HG03103 (cell line): Measurements from ENCODE around the gene TMEM234.
A peak's percentile ranks its signal among the peaks of the same experiment; 100 is the strongest.

Source experiments
- ATAC-seq: cut with Tn5 transposase; IDR thresholded peaks from one replicate; pipeline ENCODE4 v1.9.1; 2021; ENCODE audit warnings: low read depth; ENCODE audit not compliant: unreplicated experiment

Gene TMEM234

DNA sequence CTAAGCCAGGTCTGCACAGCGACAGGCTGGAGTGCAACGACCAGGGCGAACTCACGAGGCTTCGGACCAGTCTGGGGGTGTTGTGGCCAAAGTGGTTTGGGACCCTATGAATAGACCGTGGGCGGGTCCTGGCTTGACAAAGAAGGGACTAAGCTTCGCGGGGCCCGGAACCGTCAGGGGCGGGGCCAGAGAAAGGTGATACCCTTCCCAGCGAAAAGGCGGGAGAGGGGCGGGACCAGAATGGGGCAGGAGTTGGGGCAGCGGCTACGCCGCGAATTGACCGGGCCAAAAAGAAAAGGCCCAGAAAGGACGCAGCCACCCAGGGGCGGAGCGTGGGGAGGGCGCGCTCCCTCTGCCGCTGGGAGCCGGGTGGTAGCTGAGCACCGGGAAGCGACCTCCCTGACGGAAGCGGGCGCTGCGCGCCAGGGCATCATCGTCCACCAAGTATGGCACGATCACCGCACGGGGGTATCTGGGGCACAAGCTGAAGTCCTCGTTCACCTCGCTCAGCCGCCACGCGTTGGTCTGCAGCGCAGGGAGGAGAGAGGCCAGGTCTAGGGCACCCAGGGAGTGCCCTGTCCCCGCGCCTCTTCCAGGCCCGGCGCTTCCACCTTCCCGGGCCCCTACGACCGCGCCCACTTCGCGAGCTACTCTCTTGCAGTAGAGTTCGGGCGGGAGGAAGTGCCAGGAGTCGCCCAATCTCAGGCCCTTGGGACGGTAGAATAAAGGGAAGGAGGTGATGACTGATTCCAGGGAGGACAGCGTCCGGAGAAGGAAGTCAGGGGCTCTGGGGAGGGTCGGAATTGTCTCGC lies 18.2 kb upstream of the TMEM234 start:
- no peak for ATAC-seq

DNA sequence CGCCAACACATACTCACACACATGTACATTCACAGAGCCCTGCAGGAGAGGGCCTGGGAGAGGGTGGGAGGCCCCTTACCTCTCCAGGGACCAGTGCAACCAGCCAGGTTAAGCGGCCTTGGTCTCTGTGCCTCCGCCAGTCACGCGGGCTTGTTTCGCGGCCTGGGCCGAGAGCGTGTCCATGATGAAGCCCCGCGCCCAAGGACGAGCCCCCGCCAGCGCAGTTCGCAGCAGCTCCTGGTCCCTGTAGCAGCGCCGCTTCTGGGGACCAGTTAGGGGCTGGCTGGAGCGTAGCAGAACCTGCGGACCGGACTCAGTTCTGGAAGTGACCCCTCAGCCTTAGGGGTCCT lies 17.6 kb upstream of the TMEM234 start:
- no peak for ATAC-seq

DNA sequence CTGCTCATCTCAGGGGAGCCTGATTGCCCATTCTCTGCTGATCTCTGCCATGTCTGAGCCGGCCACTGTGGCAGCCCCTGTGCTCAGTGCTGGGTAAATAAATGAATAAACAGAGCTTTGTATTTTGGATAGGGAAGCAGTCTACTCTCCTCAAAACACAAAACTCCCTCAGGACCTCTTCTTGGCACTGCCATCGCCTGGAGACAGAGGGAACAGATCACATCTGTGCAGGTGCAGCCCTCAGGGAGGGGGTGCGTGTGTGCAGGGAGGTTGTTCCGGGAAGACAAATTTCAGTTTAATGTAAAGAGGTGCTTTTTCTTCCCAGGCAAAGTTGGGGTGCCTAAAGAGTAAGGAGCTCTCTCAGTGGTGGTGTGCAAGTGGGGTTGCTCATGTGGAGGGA lies 17.2 kb upstream of the TMEM234 start:
- no peak for ATAC-seq

DNA sequence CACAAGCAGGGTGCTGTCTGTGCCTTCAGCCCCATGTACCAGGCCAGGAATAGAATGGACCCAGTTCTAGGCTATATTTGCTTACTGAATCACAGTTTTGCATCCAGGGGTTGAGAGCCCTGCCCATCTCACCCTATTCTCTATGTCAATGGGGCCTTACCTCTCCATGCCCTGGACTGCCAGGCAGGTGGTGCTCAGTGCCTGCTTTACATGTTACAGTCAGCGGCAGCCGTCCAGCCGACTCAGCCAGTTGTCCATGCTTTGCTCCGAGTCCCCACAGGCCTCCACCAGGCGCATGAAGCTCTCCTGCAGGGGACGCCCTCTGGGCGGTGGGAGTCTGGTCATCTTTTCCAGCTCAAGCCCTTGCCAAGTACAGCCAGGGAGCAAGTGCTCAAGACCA lies 12.6 kb upstream of the TMEM234 start:
- ATAC-seq = no peak

DNA sequence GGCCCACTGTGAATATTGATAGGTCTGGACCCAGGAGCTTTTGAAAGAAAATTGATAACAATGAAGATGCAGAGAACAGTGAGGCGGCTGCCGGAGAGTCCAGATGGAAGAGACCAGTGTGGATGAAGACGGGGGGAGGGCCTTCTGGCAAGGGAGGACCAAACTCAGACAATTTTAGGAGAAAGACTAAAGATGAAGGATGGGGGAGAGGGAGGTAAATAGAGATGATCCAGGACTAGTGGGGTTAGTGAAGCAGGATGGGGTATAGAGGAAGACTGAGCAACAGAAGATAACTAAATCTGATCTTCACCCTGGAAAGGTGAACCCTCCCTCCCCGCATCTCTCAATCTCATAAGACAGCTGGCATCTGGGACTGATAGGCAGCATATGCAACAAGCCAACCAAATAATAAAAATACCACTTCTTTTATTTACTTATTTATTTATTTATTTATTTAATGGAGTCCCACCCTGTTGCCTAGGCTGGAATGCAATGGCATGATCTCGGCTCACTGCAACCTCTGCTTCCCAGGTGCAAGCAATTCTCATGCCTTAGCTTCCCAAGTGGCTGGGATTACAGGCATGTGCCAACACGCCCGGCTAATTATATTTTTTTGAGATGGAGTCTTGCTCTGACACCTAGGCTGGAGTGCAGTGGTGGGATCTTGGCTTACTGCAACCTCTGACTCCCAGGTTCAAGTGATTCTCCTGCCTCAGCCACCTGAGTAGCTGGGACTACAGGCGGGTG lies 10.6 kb upstream of the TMEM234 start:
- no peak for ATAC-seq

DNA sequence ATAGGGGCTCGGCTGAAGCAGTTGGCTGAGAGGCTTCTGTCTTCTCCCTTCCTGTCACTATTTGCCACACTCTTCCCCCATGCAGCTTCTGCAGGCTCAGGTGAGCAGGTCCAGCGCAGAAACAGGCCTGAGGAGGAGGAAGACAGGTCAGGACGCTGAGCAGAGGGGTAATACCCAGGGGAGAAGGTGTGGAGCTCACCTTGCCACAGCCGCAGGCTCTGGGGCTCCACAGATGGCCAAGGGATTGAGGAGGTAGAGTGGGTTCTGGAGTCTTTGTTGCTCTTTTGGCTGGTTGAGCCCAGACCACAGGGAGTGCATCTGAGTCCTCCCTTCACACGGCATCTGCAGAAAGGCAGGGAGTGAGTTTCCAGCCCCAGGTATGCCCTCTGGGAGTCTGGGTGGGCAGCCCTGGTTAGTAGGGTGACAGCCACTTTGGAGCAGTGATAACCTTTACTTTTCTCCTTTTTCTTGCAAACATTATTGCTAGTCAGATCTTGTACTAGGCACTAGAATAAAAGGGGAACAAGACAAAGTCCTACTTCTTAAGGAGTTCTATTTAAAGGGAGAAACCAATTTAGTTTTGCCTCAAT lies 9.8 kb upstream of the TMEM234 start:
- no peak for ATAC-seq

DNA sequence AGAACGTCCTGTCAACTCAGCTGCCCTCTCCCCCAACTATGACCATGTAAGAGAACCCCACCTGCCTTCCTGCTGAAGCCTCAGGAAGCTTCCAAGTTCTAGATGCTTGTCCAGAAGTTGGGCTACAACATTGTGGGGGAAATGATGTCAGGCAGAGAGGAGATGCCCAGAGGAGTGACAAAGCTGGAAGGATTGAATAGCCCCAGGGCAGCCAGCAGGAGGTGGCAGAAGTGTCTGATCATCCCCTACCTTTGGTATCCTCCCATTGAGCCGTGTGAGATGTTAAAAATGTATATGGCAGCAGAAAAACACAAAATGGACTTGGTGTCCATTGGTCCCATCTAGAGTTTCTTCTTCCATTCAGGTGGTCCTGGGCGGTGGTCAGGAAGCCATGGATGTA lies 6.6 kb upstream of the TMEM234 start:
- ATAC-seq = no peak

DNA sequence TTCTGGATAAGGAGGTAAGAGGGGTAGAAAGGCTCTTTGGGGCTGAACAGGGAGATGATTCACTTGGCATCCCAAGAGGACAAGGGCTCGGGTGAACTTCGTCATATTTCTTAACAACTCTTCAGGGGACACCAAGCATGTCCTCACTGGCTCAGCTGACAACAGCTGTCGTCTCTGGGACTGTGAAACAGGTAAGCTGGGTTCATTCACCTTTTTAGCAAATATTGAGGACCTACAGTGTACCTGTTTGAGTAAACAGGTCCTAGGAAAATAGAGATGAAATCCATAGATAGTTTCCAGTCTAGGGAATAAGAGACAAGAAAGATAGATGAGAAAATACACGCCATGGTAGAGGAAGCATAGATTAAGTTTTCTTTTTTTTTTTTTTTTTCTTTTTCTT lies 2.1 kb upstream of the TMEM234 start:
- no peak for ATAC-seq

DNA sequence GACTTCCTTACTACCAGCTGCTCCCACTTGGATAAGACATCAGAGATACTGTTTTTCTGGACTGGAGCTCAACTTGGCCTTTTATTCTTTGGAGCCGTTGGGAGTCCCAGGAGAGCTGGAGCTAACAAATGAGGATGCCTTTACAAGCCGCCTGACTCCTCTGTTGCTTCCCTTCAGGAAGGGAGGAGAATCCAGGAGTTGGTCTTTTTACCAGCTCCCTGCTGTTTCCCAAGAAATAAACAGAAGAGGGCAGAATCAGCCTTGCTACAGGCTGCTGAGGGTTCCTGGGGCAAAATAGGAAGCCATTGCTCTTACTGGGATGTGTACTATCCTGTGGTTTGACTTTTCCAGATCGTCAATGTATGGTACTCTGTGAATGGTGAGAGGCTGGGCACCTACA lies 1.5 kb upstream of the TMEM234 start:
- ATAC-seq = no peak

DNA sequence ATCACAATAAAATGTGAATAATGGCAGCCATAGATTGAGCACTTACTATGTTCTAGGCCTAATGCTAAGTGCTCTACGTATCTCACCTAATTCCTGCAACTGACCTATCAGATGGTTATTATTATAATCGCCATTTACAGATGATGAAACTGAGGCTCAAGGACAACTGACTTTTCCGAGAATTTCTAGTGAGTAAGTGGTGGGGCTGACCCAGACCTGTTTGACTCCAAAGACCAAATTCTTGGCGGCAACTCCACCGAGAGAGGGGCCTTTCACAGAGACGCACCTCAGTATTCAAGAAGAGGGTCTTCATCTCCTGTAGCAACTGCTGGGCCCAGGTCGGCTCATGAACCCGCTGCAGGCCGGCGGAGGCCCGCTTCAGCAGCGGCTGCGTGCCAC lies 573 bp downstream of the TMEM234 start:
- ATAC-seq = no peak

DNA sequence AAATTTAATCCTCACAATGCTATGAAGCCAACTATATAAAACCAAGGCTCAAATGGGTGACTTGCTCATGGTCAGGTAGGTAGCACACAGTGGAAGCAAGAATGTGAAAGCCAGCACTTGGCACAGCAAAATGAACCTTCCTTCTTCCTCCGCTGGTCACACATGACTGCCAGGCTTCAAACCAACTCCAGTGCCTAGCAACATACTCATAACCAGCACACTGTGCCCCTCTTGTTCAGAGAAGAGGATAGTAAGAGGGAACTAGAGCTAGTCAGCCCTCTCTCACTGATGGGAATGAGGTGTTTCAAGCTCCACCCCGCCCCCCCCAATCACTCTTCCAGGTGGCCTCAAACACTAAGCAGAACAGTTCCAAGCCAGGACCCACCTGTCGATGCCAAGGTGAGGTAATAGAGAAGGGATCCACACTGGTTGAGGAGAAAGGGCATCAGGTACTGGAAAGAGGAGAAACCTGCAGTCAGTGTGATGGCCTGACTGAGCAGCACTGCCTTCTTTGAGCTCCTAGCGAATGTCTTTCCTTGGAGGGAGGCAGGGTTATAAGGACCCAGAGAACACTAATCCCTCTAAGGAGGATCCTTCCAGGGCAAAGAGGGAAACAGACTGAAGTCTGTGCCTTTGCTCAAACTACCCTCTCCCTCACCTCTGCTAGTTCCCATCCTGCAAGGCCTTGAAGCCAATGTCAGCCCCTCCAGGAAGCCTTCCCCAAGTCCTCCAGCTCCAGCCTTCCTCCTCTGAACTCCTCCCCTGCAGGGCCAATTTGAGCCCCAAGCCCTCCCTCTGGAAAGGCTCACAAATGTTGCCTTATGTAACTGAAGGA lies 1.2 kb downstream of the TMEM234 start:
- ATAC-seq = no peak

DNA sequence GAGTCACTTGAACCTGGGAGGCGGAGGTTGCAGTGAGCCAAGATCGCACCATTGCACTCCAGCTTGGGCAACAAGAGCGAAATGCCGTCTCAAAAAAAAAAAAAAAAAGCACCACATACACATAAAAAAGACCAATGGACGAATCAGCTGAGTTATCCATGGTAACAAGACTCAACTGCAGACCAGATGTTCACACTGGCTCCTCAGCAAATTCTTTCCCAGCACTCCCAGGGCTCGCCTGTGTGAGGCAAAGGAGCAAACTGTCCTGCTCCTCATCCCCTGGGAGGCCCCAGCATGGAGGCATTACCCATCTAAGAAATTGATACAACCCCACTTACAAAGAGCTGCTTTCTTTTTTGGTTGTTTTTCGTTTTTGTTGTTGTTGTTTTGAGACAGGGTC lies 3.1 kb downstream of the TMEM234 start:
- ATAC-seq = no peak

DNA sequence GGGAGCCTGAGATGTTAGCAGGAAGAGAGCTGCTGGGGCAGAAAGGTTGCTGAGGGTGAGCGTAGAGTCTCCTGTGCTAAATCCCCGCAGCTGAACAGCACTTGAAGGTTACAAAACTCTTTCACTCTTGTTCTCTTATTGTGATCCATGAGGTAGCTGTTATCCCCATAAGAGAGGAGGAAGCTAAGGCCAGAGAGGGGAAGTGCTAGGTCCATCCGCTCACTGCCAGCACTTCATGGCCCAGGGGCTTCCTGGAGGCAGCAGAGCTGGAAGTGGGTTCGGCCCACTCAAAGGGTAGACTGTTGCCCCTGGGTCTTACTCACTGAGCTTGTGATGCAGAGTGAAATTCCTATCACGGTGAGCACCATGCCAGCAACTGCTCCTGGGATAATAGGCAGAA lies 5.6 kb downstream of the TMEM234 start:
- no peak for ATAC-seq

DNA sequence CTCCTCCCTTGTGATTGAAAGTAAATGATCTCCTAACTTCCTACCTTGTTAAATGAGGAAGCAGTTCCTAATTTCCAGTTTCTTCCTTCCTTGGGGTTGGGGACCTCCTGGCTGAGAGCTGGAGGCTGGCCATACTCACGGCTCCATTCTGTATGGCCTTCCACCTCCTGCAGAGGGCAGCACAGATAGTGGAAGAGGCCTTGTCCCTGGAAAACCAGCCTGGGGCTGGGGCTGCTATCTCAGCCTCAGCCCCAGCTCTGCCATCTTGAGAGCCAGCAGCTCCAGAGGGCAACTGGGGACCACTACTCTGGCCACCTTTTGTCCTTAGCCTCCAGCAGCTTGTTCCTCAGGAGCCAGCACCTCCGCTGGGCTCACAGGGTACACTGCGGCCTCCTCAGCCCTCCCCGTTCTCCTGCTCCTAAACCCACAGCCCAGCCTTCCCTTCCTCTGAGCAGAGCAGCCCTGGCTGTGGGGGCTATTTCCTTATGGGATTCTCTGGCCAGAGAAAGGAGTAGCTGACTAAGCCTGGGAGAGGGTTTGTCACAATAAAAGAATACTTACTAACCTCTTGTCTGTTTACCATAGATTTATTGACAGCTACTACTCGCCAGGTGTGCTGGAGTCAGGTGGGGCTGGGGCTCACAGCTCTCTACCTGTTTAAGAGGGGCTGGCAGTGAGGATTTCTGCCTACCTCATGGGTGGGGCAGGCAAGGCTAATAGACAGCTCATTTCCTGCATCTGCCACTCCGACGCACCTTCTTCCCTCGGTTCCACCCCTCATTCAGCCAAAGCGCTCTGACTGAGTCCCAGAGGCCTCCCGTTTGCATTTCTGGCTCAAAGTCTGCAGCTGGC lies 6.3 kb downstream of the TMEM234 start:
- no peak for ATAC-seq

DNA sequence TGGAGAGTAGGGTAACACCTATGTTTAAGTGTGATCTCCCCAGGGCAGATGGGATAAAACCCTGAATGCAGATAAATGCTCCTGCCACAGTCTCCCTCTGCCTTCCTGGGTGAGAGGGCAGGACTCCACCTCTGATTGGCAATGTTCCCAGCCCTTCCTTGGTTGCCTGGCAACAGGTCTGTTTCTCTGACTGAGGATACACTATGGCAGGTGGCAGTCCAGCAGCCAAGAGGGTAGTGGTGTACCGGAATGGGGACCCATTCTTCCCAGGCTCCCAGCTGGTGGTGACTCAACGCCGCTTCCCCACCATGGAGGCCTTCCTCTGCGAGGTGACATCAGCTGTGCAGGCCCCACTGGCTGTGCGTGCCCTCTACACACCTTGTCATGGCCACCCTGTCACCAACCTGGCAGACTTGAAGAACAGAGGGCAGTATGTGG lies 13.2 kb downstream of the TMEM234 start, which contains the start of gene DCDC2B:
TSS of gene DCDC2B (plus strand) at position 199 of the 438 bp plus-strand sequence. CDS start at position 204, 5 bp downstream.
- no peak for ATAC-seq

DNA sequence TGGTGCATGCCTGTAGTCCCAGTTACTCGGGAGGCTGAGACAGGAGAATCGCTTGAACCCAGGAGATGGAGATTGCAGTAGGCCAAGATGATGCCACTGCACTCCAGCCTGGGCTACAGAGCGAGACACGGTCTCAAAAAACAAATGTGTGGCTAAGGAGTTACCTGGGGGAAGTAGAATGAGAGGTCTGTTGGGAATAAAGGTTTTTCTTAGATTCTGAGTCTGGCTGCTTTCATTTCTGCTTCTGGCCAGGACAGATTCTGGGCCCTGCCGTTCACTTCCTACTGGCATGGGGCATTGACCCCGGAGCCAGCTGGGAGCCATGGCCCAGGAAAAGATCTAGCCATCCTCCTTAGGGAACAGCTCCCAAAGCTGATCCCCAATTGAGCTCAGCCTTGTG lies 13.7 kb downstream of the TMEM234 start:
- no peak for ATAC-seq

DNA sequence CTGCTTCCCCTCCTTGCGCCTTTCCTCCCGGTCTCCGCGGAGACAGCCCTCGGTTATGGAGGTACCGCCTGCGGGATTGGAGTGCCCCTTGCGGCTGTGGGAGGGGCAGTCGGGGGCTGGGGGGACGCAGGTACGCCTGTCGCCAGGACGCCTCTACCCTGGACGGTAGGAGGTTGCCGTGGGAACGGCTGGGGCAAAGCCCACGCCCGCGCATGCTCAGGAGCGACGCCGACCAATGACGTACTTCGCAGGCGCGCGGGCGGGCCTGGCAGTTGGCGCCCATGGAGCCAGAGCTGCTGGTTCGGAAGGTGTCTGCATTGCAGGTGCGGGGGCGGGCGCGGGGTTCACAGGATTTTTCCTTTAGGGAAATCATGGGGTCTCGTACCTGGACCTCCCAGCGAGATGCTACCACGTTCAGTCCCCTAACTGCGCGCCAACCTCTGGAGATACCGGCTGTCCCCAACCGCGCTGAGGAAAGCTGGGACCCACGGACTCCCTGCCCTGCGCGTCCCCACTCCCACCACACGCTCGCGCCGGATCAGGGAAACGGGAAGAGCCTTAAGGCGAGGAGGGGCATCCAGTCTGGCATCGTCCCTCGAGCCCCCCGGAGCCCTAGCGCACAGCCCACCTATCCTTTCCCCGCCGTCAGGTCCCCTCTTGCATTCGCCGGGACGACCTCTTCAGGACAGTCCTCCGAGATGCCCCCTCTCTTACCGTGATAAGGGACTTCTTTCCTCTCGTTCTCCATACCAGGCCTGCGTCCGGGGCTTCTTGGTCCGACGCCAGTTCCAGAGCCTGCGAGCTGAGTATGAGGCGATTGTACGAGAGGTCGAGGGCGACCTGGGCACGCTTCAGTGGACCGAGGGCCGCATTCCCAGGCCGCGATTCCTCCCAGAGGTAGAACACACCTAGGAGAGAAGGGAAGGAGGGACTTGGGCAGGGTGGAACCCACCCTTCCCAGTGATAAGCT lies 16.5 kb downstream of the TMEM234 start, which contains the start of gene IQCC:
TSS of gene IQCC (plus strand) at position 271 of the 970 bp plus-strand sequence. CDS start at position 282, 11 bp downstream.
- peak; percentile 37 for ATAC-seq

DNA sequence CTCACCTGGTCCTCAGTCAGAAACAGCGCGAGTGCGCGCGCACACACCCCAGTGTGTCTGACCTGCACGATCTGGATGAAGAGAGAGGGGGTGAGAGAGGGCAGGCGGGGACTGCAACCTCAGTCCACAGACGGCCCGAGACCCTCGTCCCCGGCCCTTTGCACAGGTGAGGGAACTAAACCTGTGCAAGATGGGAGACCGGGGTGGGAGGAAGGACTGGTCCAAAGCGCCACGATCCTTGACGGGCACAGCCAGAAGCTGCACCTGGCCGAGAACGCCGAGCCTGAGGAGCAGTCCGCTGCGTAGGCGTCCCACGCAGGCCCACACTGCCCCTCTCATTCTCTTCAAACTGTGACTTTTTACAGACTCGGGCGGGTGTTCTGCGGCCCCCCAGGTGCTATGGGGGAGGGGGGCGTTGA lies 17.2 kb downstream of the TMEM234 start:
- no peak for ATAC-seq
